Endothelial cell of umbilical vein (primary cell): ENCODE results near the gene GALT. TPM values are rescaled to one million over a fixed set of nuclear protein-coding genes. Genes with fewer than 3 reads are reported as not detected.

ENCODE experiments used
- BruUV-seq: library from RNA; stranded (reverse); fragments of 400-500 nt; replicated peaks from 2 replicates; lab custom pipeline; 2021; lab: Mats Ljungman, UMichigan
- CTCF ChIA-PET: fragments of 300-600, 350-600 bp; sonication (Branson Sonifier 250); formaldehyde crosslinking; loops from one replicate; lab custom pipeline; 2021; ENCODE audit warnings: antibody characterized with exemption, inconsistent platforms; lab: Charles Lee
- POLR2A ChIA-PET: fragments of 300-600, 350-600 bp; sonication (Branson Sonifier 250); formaldehyde crosslinking; loops from one replicate; lab custom pipeline; 2021; ENCODE audit warnings: antibody characterized with exemption, inconsistent platforms; lab: Charles Lee
- DNase-seq: peaks from one replicate; pipeline ENCODE4 v3.0.0-alpha.2; 2011; ENCODE audit warnings: low read depth, low spot score
- FAIRE-seq: peaks from 2 replicates; lab custom pipeline; 2011; peaks lifted over from hg19 to GRCh38; lab: Jason Lieb, UNC
- H2AFZ ChIP-seq: 2 replicates; pipeline ENCODE4 v1.6.0; 2012; ENCODE audit warnings: low read depth, low read length, control low read depth, inconsistent platforms
- H3K27ac ChIP-seq: 2 replicates; pipeline ENCODE4 v1.5.1; 2011; ENCODE audit warnings: low read depth, mild to moderate bottlenecking, control low read depth, low read length, moderate library complexity; ENCODE audit not compliant: insufficient read depth
- H3K27me3 ChIP-seq, 2 experiments: 2 replicates each; pipeline versions ENCODE4 v1.6.0 to v1.6.1; 2011; ENCODE audit warnings: low read length in 2 of 2, mixed read lengths in 1 of 2; ENCODE audit not compliant: control insufficient read depth in 2 of 2, insufficient read depth in 2 of 2
- H3K36me3 ChIP-seq, 2 experiments: 2 replicates in 1 of 2; 3 replicates in 1 of 2; pipeline ENCODE4 v1.5.1; 2011; ENCODE audit warnings: low read length in 2 of 2, mild to moderate bottlenecking in 1 of 2, moderate library complexity in 1 of 2; ENCODE audit not compliant: control insufficient read depth in 2 of 2, insufficient read depth in 2 of 2; ENCODE audit errors: extremely low read depth in 1 of 2
- H3K4me1 ChIP-seq: 3 replicates; pipeline ENCODE4 v1.5.1; 2011; ENCODE audit warnings: mild to moderate bottlenecking, low read length; ENCODE audit not compliant: control insufficient read depth, insufficient read depth; ENCODE audit errors: extremely low read depth
- H3K4me2 ChIP-seq: 2 replicates; pipeline ENCODE4 v1.6.1; 2011; ENCODE audit warnings: low read length, control low read depth, mixed read lengths; ENCODE audit not compliant: insufficient read depth
- H3K4me3 ChIP-seq, 3 experiments: fragments of 200-600 bp in 1 of 3; sonication (generic), shearing (Covaris generic) in 1 of 3; replicated peaks in 1 of 3; 2 replicates each; pipeline ENCODE4 v1.5.1; 2011 to 2016; ENCODE audit warnings: control low read depth in 3 of 3, low read length in 3 of 3, mild to moderate bottlenecking in 2 of 3, inconsistent platforms in 1 of 3, low read depth in 1 of 3, moderate library complexity in 1 of 3; ENCODE audit not compliant: insufficient read depth in 1 of 3
- H3K79me2 ChIP-seq: 2 replicates; pipeline ENCODE4 v1.6.0; 2012; ENCODE audit warnings: low read length, inconsistent platforms; ENCODE audit not compliant: control insufficient read depth, insufficient read depth
- H3K9ac ChIP-seq: replicated peaks from 2 replicates; pipeline ENCODE3; 2011; ENCODE audit warnings: low read length, control low read depth; ENCODE audit not compliant: insufficient read depth; ENCODE audit errors: extremely low read depth
- H3K9me1 ChIP-seq: replicated peaks from 3 replicates; pipeline ENCODE4 v1.6.0; 2011; ENCODE audit warnings: mild to moderate bottlenecking, low read length; ENCODE audit not compliant: control insufficient read depth, insufficient read depth; ENCODE audit errors: extremely low read depth
- H3K9me3 ChIP-seq: replicated peaks from 2 replicates; pipeline ENCODE4 v1.5.1; 2012; ENCODE audit warnings: low read length, inconsistent platforms; ENCODE audit not compliant: control insufficient read depth, insufficient read depth
- H4K20me1 ChIP-seq: replicated peaks from 2 replicates; pipeline ENCODE3; 2011; ENCODE audit warnings: mild to moderate bottlenecking, low read length; ENCODE audit not compliant: control insufficient read depth, insufficient read depth; ENCODE audit errors: extremely low read depth
- CTCF ChIP-seq, 2 donors: IDR thresholded peaks; 1 replicate in 1 of 2; 2 replicates in 1 of 2; pipeline ENCODE4 v1.5.1; 2011; ENCODE audit warnings: low read length in 2 of 2, mild to moderate bottlenecking in 2 of 2, moderate library complexity in 2 of 2, control low read depth in 1 of 2, inconsistent platforms in 1 of 2, low read depth in 1 of 2; ENCODE audit not compliant: insufficient read depth in 1 of 2; ENCODE audit errors: extremely low read depth in 1 of 2
- EZH2 ChIP-seq: IDR thresholded peaks from 2 replicates; pipeline ENCODE4 v1.6.1; 2012; ENCODE audit warnings: borderline replicate concordance, low read depth, mild to moderate bottlenecking, moderate library complexity, low read length, inconsistent platforms; ENCODE audit not compliant: severe bottlenecking
- FOS ChIP-seq: IDR thresholded peaks from 2 replicates; pipeline ENCODE4 v1.6.1; 2011; ENCODE audit warnings: mild to moderate bottlenecking, low read length, moderate library complexity, borderline replicate concordance; ENCODE audit not compliant: insufficient read depth
- GATA2 ChIP-seq: IDR thresholded peaks from 2 replicates; pipeline ENCODE4 v1.7.0; 2011; ENCODE audit warnings: low read depth, mild to moderate bottlenecking, moderate library complexity, mixed read lengths, low read length; ENCODE audit not compliant: insufficient read length, insufficient read depth
- JUN ChIP-seq: IDR thresholded peaks from 2 replicates; pipeline ENCODE4 v1.6.1; 2011; ENCODE audit warnings: borderline replicate concordance, low read depth; ENCODE audit not compliant: insufficient read length, insufficient read depth
- MAX ChIP-seq: IDR thresholded peaks from 2 replicates; pipeline ENCODE4 v1.6.1; 2011; ENCODE audit not compliant: insufficient read depth, insufficient read length
- MYC ChIP-seq: IDR thresholded peaks from one replicate; pipeline ENCODE4 v1.6.1; 2011; ENCODE audit warnings: mild to moderate bottlenecking, low read depth, low read length
- POLR2A ChIP-seq: IDR thresholded peaks from 2 replicates; pipeline ENCODE4 v1.6.1; 2012; ENCODE audit warnings: low read depth, mild to moderate bottlenecking, control low read depth, low read length
- POLR2AphosphoS5 ChIP-seq: IDR thresholded peaks from 2 replicates; pipeline ENCODE4 v1.6.1; 2012; ENCODE audit warnings: low read depth, mild to moderate bottlenecking, control low read depth, low read length, moderate library complexity; ENCODE audit not compliant: insufficient read depth
- dilution Hi-C: fragments of 300-500 bp; cut with MboI; formaldehyde crosslinking; loops from one replicate; pipeline ENCODE4 v1.15.0; 2019; ENCODE audit warnings: low sequenced_read_pairs; ENCODE audit not compliant: extremely low pct_ligation_motif_present
- intact Hi-C: fragments of 100-400 bp; cut with micrococcal nuclease; formaldehyde crosslinking; loops from one replicate; pipeline ENCODE4 v1.10.0; 2022
- polyA plus RNA-seq, 4 experiments: library from polyadenylated mRNA; depleted of rRNA in 3 of 4; stranded (reverse) in 3 of 4; unstranded in 1 of 4; fragments of >200 nt; gene quantifications; 2 replicates each; pipeline versions ENCODE4 v1.2.1 to v1.2.3, GENCODE V29; 2011 to 2012; ENCODE audit warnings: missing spikeins in 1 of 4
- total RNA-seq: library from RNA; stranded (reverse); gene quantifications from 2 replicates; pipeline ENCODE4 v1.2.3, GENCODE V29; 2021

The GALT gene
- total and polyA plus RNA-seq, 2 donors (not counting 3 experiments of a cell fraction or from before 2014, with no cell fraction given), result 36.6 to 58.5 TPM

- Histone ChIP-seq H2AFZ (no peak overlapping the region), H3K4me2 (no peak overlapping the region), H3K9ac (no peak overlapping the region), H3K79me2 (no peaks in the 10 kb centered on the region), H3K4me3 (no peak overlapping the region), H3K36me3 (no peaks in the 10 kb centered on the region), H3K27ac (no peak overlapping the region), H3K4me1 (no peaks in the 10 kb centered on the region), H3K27me3 (no peaks in the 10 kb centered on the region), H3K9me1 (no peaks in the 10 kb centered on the region), H4K20me1 (no peaks in the 10 kb centered on the region), H3K9me3 (no peaks in the 10 kb centered on the region)
- intact Hi-C loops (loop anchor here (10.0 kb wide), 1 partner anchor 310 kb away; the partner anchor contains the start of gene DNAJB5), dilution Hi-C loops (no loop called here)
- POLR2A ChIA-PET, result no interaction called here
- no peak for TF ChIP-seq JUN
- no peak for TF ChIP-seq FOS
- TF ChIP-seq MYC, result no peak
- no peak for TF ChIP-seq MAX
- TF ChIP-seq POLR2A, result no peak
- TF ChIP-seq GATA2, result no peak
- TF ChIP-seq EZH2, result no peak
- TF ChIP-seq CTCF (IDR thresholded peaks at IDR 0.05; ENCODE audit: extremely low read depth in 1 of 2, insufficient read depth in 1 of 2, low read depth in 1 of 2, low read length in 2 of 2), result no peak
- no peak for TF ChIP-seq POLR2AphosphoS5
- FAIRE-seq, result no peak
- no peak for DNase-seq
- BruUV-seq, result no TSS peak
- CTCF ChIA-PET, result interaction anchor here (1.2 to 6.2 kb wide), 5 partner anchors 25 to 194 kb away, joined by 4 to 92 read pairs (median 4); no protein-coding TSS in a partner anchor
Observed at GRCh38 chr9:34674440-34674839, 28.0 kb downstream of the GALT start.
